Sigmoid colon (tissue), 7 donors: ENCODE data around the gene PLD6. TPM values are rescaled to one million over a fixed set of nuclear protein-coding genes. Genes with fewer than 3 reads are reported as not detected.

Experiments
- DNase-seq: peaks from one replicate; pipeline ENCODE4 v3.0.0-alpha.2; 2019
- H3K27ac ChIP-seq, 4 donors: fragments of 200-600 bp; sonication (generic); one replicate each; pipeline ENCODE4 v1.5.1; 2016 to 2019; ENCODE audit warnings: mild to moderate bottlenecking in 1 of 4
- H3K27me3 ChIP-seq, 3 donors: fragments of 200-600 bp; sonication (generic); one replicate each; pipeline ENCODE4 v1.5.1; 2019; ENCODE audit warnings: mild to moderate bottlenecking in 1 of 3
- H3K36me3 ChIP-seq, 4 donors: fragments of 200-600 bp; sonication (generic); one replicate each; pipeline ENCODE4 v1.5.1; 2016 to 2019
- H3K4me1 ChIP-seq, 4 donors: fragments of 200-600 bp; sonication (generic); one replicate each; pipeline ENCODE4 v1.5.1; 2017 to 2019
- H3K4me3 ChIP-seq, 4 donors: fragments of 200-600 bp; sonication (generic); one replicate each; pipeline ENCODE4 v1.5.1; 2017 to 2019; ENCODE audit warnings: mild to moderate bottlenecking in 2 of 4, moderate library complexity in 1 of 4
- H3K9me3 ChIP-seq, 4 donors: fragments of 200-600 bp in 3 of 4; sonication (generic) in 3 of 4; one replicate each; pipeline versions ENCODE4 v1.5.1 to v1.6.1; 2013 to 2019
- EP300 ChIP-seq, 4 donors: sonication (generic); formaldehyde crosslinking; IDR thresholded peaks; one replicate each; pipeline ENCODE4 v1.6.1; 2017; ENCODE audit warnings: antibody characterized with exemption in 4 of 4
- POLR2A ChIP-seq, 2 donors: fragments of 450-650 bp; IDR thresholded peaks; one replicate each; pipeline ENCODE4 v1.6.1; 2016; ENCODE audit warnings: antibody characterized with exemption in 2 of 2, mild to moderate bottlenecking in 2 of 2, moderate library complexity in 2 of 2
- POLR2AphosphoS5 ChIP-seq, 4 donors: sonication (generic); formaldehyde crosslinking; IDR thresholded peaks; one replicate each; pipeline ENCODE4 v1.6.1; 2017; ENCODE audit warnings: antibody characterized with exemption in 4 of 4
- WGBS, 2 donors: extraction: QIAGEN DNeasy Blood & Tissue Kit; methylation state at CpG; one replicate each; pipeline ENCODE4 v1.1.7; 2013; 5-methylcytosine and 5-hydroxymethylcytosine counted together
- intact Hi-C: fragments of 100-400 bp; cut with DNase I; formaldehyde crosslinking; loops from one replicate; pipeline ENCODE4 v1.15.1; 2023
- polyA plus RNA-seq, 3 donors: library from polyadenylated mRNA; stranded (reverse); fragments of 200-250 nt; gene quantifications; one replicate each; pipeline ENCODE4 v1.2.3, GENCODE V29; 2013
- total RNA-seq, 4 donors: library from RNA; depleted of rRNA; stranded (reverse); fragments of >200 nt; gene quantifications; one replicate each; pipeline ENCODE4 v1.1.0, GENCODE V29; 2016
- TF ChIP-seq, protein P1 (sequence below), 4 experiments: fragments of 450-650 bp in 3 of 4; fragments of 200-600 bp in 1 of 4; IDR thresholded peaks; one replicate each; pipeline ENCODE4 v1.5.1; 2016 to 2019; ENCODE audit warnings: antibody characterized with exemption in 4 of 4, mild to moderate bottlenecking in 3 of 4, moderate library complexity in 2 of 4
- donor health status: healthy with polysubstance abuse.
- donor health status: Bipolar disorder and iron deficiency.
- donor health status: healthy.

PLD6 gene
- total and polyA plus RNA-seq, 7 donors: 1.2 to 15.3 (median 8.6) TPM; not detected in 1

GRCh38 chr17:17201907-17202306, 4.2 kb downstream of the PLD6 start:
- peaks cover 0 to 8% (median 2%) of the 10 kb centered on the region in 4 donors for H3K36me3 ChIP-seq
- H3K27ac ChIP-seq: peak overlapping the region; percentile 86 to 98 (median 94)
- TF ChIP-seq EP300 (IDR thresholded peaks at IDR 0.05) (peak in 1 of 4 donors; percentile 33), POLR2AphosphoS5 (IDR thresholded peaks at IDR 0.05) (peak in 2 of 4 donors; percentile 49 to 58), POLR2A (IDR thresholded peaks at IDR 0.05) (no peak)
- no peak overlapping the region for H3K4me3 ChIP-seq
- intact Hi-C loops: loop anchor here (5.0 kb wide), 1 partner anchor 50 kb away; no protein-coding TSS in a partner anchor
- WGBS, 2 donors: 88 to 93% methylated on average over 8 of the region's 8 CpGs
- peak; percentile 82 for DNase-seq
- H3K9me3 ChIP-seq: no peaks in the 10 kb centered on the region
- no peaks in the 10 kb centered on the region for H3K27me3 ChIP-seq
- H3K4me1 ChIP-seq: peaks cover 0 to 86% (median 82%) of the 10 kb centered on the region in 4 donors

DNA sequence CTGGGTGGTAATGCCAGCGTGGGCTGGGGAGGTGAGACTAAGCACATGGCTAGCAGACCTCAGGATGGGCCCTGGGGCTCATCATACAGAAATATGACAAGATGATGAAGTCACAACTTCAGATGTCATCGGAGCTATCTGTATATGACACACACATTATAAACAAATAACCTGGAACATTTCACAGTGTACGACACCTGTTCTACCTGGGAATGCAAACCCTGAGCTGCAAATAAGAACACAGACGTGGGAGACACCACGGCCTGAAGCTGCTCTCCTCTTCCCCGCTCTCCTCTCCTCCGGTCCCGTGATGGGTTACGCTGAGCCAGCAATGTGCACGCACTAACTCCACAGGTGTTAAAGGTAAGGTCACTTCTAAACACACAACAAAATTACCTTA, 4.9 kb downstream of the PLD6 start:
- Histone ChIP-seq H3K27me3 (no peaks in the 10 kb centered on the region), H3K27ac (peak overlapping the region; percentile 86 to 98 (median 94)), H3K4me3 (no peak overlapping the region), H3K9me3 (no peaks in the 10 kb centered on the region), H3K36me3 (peaks cover 0 to 8% (median 2%) of the 10 kb centered on the region in 4 donors), H3K4me1 (peaks cover 0 to 80% (median 75%) of the 10 kb centered on the region in 4 donors)
- DNase-seq: no peak
- intact Hi-C loops: loop anchor here (5.0 kb wide), 1 partner anchor 49 kb away; no protein-coding TSS in a partner anchor
- TF ChIP-seq EP300 (IDR thresholded peaks at IDR 0.05) (no peak), POLR2AphosphoS5 (IDR thresholded peaks at IDR 0.05) (peak in 1 of 4 donors; percentile 26)
- TF ChIP-seq, protein P1, sequence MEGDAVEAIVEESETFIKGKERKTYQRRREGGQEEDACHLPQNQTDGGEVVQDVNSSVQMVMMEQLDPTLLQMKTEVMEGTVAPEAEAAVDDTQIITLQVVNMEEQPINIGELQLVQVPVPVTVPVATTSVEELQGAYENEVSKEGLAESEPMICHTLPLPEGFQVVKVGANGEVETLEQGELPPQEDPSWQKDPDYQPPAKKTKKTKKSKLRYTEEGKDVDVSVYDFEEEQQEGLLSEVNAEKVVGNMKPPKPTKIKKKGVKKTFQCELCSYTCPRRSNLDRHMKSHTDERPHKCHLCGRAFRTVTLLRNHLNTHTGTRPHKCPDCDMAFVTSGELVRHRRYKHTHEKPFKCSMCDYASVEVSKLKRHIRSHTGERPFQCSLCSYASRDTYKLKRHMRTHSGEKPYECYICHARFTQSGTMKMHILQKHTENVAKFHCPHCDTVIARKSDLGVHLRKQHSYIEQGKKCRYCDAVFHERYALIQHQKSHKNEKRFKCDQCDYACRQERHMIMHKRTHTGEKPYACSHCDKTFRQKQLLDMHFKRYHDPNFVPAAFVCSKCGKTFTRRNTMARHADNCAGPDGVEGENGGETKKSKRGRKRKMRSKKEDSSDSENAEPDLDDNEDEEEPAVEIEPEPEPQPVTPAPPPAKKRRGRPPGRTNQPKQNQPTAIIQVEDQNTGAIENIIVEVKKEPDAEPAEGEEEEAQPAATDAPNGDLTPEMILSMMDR (IDR thresholded peaks at IDR 0.05): no peak
- WGBS, 2 donors: 85 to 89% methylated on average over 10 of the region's 10 CpGs

DNA sequence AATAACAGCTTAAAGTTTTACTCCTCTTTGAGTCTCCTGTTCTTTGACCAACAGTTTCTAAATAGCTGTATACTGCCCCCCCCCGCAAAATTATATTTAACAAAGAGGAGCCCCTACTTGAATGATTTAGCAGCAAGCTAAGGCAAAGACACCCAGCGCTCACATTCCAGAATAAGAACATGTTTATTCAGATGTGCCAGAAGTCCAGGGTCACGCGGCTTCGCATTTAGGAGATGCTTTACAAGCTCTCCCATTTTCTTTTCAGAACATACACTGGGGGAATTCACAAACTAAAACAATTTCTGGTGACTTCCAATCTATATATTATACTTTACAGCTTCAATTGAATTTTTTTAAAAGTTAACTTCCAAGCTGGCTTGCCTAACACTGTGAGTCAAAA, 5.3 kb downstream of the PLD6 start:
- intact Hi-C loops: loop anchor here (5.0 kb wide), 1 partner anchor 49 kb away; no protein-coding TSS in a partner anchor
- DNase-seq: peak; percentile 91
- H3K27me3 ChIP-seq: no peaks in the 10 kb centered on the region
- 69 to 73% methylated on average over 5 of the region's 5 CpGs for WGBS, 2 donors
- peaks cover 0 to 8% (median 2%) of the 10 kb centered on the region in 4 donors for H3K36me3 ChIP-seq
- peaks cover 0 to 75% (median 72%) of the 10 kb centered on the region in 4 donors for H3K4me1 ChIP-seq
- H3K27ac ChIP-seq: peak overlapping the region; percentile 86 to 98 (median 94)
- peak overlapping the region in 2 of 4 donors; percentile 16 to 17 for H3K4me3 ChIP-seq
- H3K9me3 ChIP-seq: no peaks in the 10 kb centered on the region
- TF ChIP-seq POLR2AphosphoS5 (IDR thresholded peaks at IDR 0.05) (peak; percentile 21 to 75 (median 64)), EP300 (IDR thresholded peaks at IDR 0.05) (peak in 2 of 4 donors; percentile 61 to 68), POLR2A (IDR thresholded peaks at IDR 0.05) (no peak)
- TF ChIP-seq, protein P1 (IDR thresholded peaks at IDR 0.05): no peak

DNA sequence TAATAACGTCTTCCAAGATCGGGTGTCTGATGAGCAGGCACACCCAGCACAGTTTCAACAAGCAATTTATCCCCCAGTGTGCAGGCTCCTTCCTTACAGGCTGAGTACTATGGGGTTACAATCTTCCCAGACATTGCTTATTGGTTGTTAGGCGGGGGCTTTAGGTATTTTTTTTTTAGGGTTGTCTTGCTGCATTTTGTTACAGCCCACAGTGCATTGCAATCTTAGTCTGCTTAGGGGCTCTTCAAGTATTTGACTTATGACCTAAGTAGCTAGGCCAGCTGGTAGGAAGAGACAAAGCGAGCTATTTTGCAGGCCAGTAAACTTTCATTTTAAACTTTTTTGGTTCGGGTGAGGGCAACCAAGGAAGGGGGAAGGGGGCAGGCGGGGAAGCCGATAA, 5.8 kb downstream of the PLD6 start:
- H3K4me3 ChIP-seq: peak overlapping the region in 2 of 4 donors; percentile 16 to 17
- DNase-seq: no peak
- H3K4me1 ChIP-seq: peaks cover 0 to 70% (median 67%) of the 10 kb centered on the region in 4 donors
- intact Hi-C loops: loop anchor here (5.0 kb wide), 1 partner anchor 48 kb away; no protein-coding TSS in a partner anchor
- WGBS, 2 donors: 74 to 81% methylated on average over 7 of the region's 7 CpGs
- peaks cover 0 to 8% (median 2%) of the 10 kb centered on the region in 4 donors for H3K36me3 ChIP-seq
- H3K9me3 ChIP-seq: no peaks in the 10 kb centered on the region
- TF ChIP-seq EP300 (IDR thresholded peaks at IDR 0.05): no peak
- no peak for TF ChIP-seq POLR2AphosphoS5 (IDR thresholded peaks at IDR 0.05)
- TF ChIP-seq POLR2A (IDR thresholded peaks at IDR 0.05): no peak
- TF ChIP-seq, protein P1 (IDR thresholded peaks at IDR 0.05): no peak
- H3K27me3 ChIP-seq: no peaks in the 10 kb centered on the region
- peak overlapping the region; percentile 86 to 98 (median 94) for H3K27ac ChIP-seq

DNA sequence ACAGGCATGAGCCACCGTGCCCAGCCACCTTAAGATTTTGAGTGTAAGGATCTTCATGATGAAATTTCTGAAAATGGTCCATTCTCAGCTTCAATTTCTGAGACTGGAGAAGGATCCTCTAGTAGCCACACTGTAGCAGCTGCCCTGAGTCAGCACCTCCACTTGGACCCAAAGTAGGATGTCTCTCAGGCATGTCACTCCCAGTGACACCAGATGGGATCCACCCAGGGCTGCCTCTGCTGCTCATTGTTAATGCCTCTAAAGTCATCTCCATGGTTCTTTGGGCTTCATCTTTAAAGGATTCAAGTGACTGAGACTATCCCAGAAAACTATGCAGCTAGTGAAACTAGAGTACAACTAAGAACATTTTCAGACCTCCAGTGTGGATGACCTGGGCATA, 7.9 kb downstream of the PLD6 start:
- no peaks in the 10 kb centered on the region for H3K27me3 ChIP-seq
- WGBS, 2 donors: 96% methylated on average over 1 of the region's 1 CpG

More for the DNA sequence above, 7.9 kb downstream of the PLD6 start:
- Histone ChIP-seq H3K36me3 (peaks cover 0 to 8% (median 2%) of the 10 kb centered on the region in 4 donors), H3K27ac (no peak overlapping the region), H3K4me3 (no peak overlapping the region), H3K9me3 (no peaks in the 10 kb centered on the region), H3K4me1 (peaks cover 0 to 53% (median 48%) of the 10 kb centered on the region in 4 donors)
- intact Hi-C loops: no loop called here
- DNase-seq: no peak
- no peak for TF ChIP-seq POLR2A (IDR thresholded peaks at IDR 0.05)
- no peak for TF ChIP-seq POLR2AphosphoS5 (IDR thresholded peaks at IDR 0.05)
- TF ChIP-seq, protein P1 (IDR thresholded peaks at IDR 0.05): no peak
- no peak for TF ChIP-seq EP300 (IDR thresholded peaks at IDR 0.05)
